Activated naive CD4-positive, alpha-beta T cell (primary cell): ENCODE results near the gene SLC11A2.
"Not testable (repeated sequence)": the region's sequence is repeated elsewhere in the genome, so short reads cannot be mapped to it uniquely, and the experiment has no call there.

Experiments used
- DNase-seq, 4 experiments: peaks; one replicate each; lab custom pipeline; 2025; lab: John Stamatoyannopoulos, UW

Gene SLC11A2

GRCh38 chr12:50990147-50990727 is 35.9 kb downstream of the SLC11A2 start:
- DNase-seq: no peak

- no peak for DNase-seq
These were observed 37.3 kb downstream of the SLC11A2 start for GRCh38 chr12:50988871-50989270.

DNA sequence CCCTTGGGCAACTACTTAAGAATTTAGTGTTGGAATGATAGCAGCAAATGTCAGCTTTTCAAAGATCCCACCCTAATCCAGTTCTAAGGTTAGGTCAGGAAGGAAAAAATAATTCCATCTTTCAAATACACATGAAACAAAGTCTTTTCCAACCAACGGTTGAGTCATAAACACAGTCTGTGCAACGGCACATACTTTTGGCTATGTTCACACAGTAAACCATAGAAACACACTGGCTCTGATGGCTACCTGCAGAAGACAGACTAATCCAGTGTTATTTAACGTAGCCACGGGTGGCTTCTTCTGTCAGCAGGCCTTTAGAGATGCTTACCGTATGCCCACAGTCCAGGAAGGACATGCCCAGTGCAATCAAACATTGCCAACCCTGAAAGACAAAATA is 38.1 kb downstream of the SLC11A2 start:
- no peak for DNase-seq

DNA sequence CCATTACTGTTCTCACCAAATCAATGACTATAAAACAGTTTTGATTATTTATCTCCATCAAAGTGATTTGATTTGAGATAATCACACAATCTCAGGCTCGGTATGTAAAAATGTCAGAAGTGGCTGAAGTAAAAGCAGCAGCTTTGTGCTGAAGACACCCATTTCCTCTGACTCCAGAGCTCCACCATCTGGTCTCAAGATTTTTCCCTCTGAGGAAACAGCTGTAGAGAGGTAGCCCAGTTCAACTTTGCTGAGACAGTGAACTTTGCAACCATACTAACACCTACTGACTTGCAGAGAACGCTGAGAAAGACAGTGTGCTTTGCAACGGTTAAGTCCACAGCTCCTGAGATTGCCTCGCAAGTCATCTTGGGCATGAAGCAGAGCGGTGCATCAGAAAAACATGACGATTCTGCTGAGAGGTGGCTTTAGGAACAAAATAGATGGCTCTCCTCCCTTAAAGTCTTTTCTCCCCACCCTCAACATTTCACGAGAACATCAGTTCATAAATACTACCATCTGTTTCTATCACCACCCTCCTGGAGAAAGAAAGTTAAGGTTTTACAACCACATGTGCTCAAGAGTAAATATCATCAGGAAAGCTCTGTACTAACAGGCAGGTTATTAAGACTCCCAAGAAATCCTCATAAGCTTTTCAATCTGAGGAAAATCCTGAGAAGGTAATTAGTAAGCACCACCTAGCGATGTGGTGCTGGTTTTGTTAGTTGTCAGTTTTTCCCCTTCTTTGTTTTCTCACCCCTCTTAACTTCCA is 39.0 kb downstream of the SLC11A2 start:
- no peak for DNase-seq

DNA sequence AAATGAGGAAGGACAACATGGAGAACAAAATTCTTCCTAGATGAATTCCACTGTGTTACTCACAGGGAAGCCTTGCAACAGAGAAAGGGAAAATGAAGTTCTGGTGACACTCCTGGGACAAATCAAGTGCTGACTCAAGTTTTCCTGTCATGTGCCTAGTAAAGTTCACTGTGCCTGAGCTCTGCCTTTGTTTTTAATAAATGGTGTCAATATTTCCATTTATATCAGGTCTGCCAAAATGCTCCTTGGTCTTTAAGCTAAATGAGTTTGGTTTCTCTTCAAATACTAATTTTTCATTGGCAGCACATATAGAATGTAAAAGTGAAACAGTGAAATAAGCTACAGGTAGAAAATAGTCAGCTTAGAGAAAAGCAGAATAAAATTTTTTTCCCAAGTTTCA is 40.9 kb downstream of the SLC11A2 start:
- no peak for DNase-seq

DNA sequence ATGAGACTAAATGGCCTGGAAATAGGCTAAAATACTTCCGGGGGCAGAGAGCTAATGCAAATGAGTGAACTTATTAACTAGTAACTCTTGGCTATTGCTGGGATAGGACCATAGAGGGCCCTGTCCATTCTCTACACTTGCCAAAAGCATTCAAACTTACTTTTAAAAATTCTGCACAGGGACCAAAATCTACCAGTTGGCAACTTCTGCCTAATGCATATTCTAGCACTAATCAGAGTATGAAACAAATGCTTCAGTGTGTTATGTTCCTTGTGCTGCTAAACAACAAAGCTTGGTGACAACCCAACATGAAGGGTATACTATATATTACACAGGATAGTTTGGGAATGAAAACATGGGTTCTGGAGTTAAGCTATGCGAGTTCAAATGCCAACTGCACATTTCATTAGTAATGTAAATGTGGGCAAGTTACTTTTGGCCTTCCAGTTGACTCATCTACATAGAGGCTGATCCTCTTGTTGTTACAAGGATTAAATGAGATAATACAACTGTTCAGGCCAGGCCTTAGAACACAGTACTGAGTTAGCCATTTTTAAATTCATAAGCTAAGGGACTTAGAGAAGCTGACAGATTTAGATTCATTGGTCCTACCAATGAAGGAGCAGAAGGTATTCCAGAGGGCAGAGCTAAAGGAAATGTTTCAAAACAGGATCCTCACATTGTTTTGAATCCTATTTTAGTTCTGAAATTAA is 41.4 kb downstream of the SLC11A2 start:
- DNase-seq: no peak

DNA sequence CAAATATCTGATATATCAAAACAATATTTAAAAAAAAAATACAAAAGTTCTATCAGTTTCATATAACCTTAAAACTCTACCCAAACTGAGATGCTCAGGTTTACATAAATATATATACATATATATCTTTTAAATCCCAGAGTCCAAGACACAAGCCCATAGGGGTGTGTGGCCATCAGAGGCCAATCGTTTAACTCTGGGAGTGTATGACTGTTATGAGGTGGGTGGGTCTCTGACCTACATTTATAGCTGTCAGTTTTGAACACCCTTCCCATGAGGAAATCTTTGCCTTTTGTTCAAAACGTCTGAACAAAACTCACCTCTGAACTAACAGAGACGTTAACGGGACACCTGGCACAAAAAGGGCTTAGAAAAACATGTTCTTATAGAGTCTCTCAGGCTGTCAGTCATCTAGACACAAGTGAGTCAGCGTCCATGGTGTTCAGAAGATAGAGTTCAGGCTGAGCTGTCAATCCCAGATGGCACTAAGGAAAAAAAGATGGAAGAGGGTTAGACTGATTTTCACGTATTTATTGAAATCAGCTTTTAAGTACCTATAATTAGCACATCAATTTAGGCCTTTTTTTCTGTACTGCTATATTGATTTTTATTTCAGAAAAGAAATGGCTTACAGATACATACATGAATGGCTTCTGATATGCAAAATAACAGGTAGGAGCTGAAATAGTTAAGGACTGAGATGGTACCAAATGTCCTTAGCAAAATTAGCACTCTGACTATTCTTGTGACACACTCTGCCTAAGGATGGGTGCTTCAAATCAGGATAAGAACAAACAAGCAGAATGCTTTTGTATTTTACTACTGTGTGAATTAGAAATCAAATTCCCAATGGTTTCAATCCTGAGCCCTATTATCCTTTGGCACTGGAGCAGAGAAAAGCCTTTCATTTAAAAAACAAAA is 44.6 kb downstream of the SLC11A2 start:
- no peak for DNase-seq

DNA sequence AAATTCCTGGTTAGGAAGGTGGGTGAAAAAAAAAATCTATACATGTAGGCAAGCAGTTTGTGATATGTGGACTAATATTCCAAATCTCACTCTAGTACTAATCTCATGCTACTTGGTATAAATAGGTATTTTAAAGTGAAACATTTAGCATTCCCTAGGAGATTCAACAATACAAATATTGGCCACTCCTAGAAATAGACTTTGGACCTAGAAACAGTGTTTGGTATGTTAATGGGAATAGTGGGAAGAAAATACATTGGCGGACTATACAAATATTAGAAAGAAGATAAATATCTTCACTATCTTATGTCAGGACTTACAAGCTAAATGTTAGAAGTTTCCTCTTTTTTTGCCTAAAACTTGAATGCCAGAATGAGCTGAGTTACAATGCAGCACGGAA is 45.6 kb downstream of the SLC11A2 start:
- DNase-seq: no peak

- no peak for DNase-seq
These were observed 46.7 kb downstream of the SLC11A2 start for GRCh38 chr12:50979369-50980052.

- no peak for DNase-seq
These were observed 54.2 kb downstream of the SLC11A2 start for GRCh38 chr12:50971946-50972345.

DNA sequence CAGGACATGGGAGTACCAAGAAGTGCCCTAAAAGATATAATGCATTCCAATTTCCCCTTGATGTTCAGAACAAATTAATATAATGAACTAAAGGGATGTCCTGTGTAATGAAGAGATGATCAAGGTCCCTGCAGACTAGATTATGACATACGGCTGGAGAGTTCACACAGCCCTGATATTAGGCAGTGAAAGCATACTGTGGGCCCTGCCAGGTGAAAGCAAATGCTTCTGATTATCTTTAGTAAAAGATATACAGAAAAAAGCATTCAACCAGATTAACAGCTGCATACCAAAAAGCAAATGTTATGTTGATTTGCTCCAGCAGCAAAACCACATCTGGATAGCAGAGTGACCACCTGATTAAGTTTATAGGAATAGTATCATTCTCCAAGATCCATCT is 61.8 kb downstream of the SLC11A2 start:
- DNase-seq: no peak

DNA sequence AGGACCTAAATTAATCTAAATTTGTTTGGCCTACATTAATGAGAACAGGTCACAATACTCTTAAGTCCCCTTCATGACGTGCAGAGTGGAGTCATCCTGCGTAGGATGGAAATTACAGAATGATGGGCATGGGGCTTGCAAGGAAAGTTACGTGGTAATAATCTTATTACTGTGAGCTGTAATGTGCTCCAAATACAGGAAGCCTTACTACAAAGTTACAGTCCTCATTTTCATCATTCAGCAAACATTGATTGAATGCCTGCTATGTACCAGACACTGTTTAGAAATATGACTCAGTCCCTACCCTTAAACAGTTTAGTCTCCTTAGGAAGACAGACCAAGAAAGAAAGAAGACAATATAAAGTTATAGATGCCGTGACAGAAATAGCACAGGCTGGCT is 64.5 kb downstream of the SLC11A2 start:
- DNase-seq: no peak

DNA sequence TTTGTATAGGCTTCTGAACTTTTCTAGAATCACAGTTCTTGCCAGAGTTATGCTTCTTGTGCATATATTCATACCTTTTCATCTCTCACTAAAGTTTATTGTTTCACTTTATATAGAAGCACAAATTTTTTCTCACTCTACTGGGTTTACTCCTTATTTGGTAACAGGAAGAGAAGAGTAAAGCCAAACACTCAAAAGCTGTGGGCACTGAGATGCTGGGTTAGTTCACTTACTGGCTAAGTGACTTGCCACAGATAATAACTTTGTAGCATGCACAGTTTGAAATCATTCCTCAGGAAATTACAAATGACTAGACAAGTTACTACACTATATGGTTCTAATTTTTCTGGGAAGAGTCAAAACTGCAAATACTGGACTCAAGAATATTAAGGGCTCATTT is 66.1 kb downstream of the SLC11A2 start:
- DNase-seq: no peak

DNA sequence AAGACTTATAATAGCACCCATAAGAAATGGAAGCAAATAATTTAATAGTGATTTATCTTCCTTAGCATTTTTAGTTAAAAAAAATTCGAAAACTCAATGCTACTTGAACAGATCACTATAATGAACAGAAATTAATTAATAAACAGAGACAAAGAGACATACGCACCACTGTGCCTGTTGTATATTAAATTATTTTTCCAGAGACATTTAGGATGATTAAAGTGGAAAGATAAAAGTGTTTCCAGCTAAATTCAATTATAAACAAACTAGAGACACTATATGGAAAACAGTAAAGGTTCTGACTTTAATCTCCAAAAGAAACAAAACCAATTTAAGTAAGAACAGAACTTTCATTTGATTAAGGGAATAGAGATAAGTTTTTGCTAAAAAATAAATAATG is 70.5 kb downstream of the SLC11A2 start:
- no peak for DNase-seq

GRCh38 chr12:50955288-50955687 is 70.9 kb downstream of the SLC11A2 start:
- DNase-seq: no peak

GRCh38 chr12:50954789-50955188 is 71.4 kb downstream of the SLC11A2 start:
- DNase-seq: not testable (repeated sequence)

DNA sequence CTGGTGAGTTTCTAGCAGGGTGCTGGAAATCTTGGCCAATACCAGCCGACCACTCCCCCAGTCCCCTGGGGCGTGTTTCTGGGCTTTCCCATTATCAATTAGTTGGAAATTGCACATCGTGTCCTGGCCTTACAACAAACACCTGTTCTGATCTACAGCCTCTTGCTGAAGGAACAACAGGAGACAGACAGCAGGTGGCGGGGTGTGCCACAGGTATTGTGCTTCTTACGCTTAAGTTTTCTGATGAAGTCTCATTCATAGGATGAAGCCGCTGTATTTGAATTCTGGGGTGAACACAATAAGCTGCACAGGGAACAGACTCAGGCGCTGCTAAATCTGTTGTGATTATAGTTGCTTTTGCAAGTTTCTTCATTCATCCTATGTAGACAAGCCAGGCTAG is 73.1 kb downstream of the SLC11A2 start:
- no peak for DNase-seq

DNA sequence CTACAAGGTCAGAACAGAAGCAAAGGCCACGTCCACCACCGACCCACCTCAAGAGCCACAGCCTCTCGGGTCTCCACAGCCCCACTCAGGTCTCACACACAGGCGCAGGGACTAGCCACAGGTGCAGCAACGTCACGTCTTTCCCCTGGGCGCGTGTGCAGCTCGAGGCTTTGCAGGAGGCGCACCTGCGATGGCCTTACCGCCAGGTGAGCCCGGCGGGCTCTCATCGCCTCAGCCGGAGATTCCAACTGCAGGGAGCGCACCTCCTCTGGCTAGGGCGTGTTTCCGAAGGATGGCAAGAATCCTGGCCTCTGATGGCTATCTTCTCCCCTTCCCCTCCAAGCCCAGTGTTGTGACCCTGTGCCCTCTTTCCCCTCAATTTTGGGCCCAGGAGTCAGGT is 73.7 kb downstream of the SLC11A2 start, which contains the start of gene HIGD1C:
TSS of gene HIGD1C (plus strand) at position 35 of the 400 bp plus-strand sequence. CDS start 1,455 bp downstream, outside the sequence.
- DNase-seq: no peak

DNA sequence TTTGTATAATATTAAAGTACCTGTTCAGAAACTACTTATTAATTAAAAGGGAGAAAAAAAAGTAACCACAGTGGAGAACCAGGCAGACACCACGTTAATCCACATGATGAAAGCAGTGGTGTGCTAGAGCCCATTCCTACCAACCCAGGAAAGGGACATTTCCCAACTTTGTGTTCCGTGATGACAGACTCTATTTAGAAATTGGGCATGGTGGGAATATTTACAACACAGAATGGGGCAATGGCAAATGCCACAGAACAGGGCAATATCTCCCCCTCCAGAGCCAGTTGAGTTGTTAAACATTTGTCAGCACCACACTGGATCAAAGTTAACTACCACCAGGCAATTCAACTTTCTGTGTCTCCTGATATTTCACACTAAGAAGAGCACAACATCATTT is 75.1 kb downstream of the SLC11A2 start:
- DNase-seq: no peak

DNA sequence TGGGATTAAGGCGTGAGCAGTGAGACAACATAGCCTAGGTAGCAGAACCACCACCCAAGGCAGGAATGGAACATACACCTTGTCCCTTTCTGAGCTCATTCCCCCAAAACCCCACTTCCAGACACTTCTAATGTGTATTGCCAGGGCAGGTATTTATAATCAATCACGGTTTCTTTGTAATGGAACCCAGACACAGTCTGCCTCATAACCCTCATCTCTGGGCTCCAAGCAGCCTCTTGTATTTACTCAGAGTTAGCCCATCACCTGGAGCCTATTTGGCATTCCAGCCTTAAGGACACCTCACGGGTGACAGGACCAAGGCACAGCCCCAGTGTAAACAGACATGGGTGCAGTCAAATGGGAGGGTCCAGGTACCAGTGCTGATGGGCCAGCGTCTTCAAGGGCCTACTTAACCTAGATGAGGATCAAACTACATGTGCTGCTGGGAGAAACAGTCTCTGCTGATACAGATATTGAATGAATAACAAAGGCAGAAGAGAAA is 76.3 kb downstream of the SLC11A2 start:
- DNase-seq: no peak

DNA sequence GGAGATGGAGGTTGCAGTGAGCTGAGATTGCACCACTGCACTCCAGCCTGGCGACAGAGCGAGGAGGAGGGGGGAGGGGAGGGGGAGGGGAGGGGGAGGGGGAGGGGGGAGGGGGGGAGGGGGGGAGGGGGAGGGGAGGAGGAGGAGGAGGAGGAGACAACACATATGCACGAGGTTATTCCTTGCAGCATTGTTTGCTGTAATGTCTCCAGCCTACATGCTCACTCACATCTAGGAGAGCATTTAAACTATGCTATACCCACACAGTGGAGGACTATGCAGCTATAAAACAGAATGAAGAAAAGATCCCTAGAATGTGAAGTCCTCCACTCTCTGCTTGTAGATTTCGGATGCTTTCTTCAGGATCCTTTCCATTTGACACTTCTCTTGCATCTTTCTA is 77.4 kb downstream of the SLC11A2 start:
- no peak for DNase-seq
